22Rv1 (cell line): ENCODE data around the gene ITGA2.

Source experiments
- ZFX ChIP-seq: fragments of 450-650 bp; IDR thresholded peaks from 2 replicates; pipeline ENCODE4 v1.6.1; 2017; ENCODE audit warnings: antibody characterized with exemption, borderline replicate concordance
- TF ChIP-seq, protein P1 (sequence below): fragments of 450-650 bp; IDR thresholded peaks from 2 replicates; pipeline ENCODE4 v1.5.1; 2017; ENCODE audit warnings: mild to moderate bottlenecking

DNA sequence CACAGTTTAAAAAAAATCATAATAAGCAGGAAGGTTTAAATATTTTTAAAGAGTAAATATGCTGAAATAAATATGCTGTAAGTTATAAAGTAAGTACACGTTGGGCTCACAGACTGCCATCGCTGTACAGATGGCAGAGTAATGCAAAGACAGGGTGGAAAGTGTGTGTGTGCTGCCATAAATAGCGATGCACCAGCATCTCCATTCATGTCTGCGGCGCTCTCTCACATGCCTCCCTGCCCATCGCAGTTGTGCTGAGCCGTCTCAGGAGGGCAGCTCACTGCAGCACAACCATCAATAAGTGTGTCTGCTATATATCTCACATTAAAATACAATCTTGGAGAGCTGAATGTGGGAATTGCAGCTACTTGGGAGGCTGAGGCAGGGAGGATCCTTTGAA, 106.1 kb downstream of the ITGA2 start:
- TF ChIP-seq, protein P1, sequence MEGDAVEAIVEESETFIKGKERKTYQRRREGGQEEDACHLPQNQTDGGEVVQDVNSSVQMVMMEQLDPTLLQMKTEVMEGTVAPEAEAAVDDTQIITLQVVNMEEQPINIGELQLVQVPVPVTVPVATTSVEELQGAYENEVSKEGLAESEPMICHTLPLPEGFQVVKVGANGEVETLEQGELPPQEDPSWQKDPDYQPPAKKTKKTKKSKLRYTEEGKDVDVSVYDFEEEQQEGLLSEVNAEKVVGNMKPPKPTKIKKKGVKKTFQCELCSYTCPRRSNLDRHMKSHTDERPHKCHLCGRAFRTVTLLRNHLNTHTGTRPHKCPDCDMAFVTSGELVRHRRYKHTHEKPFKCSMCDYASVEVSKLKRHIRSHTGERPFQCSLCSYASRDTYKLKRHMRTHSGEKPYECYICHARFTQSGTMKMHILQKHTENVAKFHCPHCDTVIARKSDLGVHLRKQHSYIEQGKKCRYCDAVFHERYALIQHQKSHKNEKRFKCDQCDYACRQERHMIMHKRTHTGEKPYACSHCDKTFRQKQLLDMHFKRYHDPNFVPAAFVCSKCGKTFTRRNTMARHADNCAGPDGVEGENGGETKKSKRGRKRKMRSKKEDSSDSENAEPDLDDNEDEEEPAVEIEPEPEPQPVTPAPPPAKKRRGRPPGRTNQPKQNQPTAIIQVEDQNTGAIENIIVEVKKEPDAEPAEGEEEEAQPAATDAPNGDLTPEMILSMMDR, result no peak
- no peak for TF ChIP-seq ZFX
